HCT116 (cell line): ENCODE results near the gene NF1. TPM values are rescaled to one million over a fixed set of nuclear protein-coding genes. Genes with fewer than 3 reads are reported as not detected.

Experiments
- ATAC-seq: fragments of 200-7000 bp; cut with Tn5 transposase; 2 replicates; pipeline ENCODE4 v1.9.1; 2020; ENCODE audit warnings: mild to moderate bottlenecking, moderate library complexity
- BruUV-seq: library from RNA; stranded (reverse); fragments of 400-500 nt; replicated peaks from 2 replicates; lab custom pipeline; 2021; lab: Mats Ljungman, UMichigan
- CTCF ChIA-PET: fragments of 300-600 bp; sonication (Branson Sonifier 250); formaldehyde crosslinking; loops from one replicate; lab custom pipeline; 2021; ENCODE audit warnings: antibody characterized with exemption; lab: Charles Lee
- POLR2A ChIA-PET: fragments of 300-600, 350-600 bp; sonication (Branson Sonifier 250); formaldehyde crosslinking; loops from one replicate; lab custom pipeline; 2021; ENCODE audit warnings: antibody characterized with exemption; lab: Charles Lee
- RAD21 ChIA-PET, 2 experiments: fragments of 300-600 bp; sonication (Branson Sonifier 250); formaldehyde crosslinking; loops; one replicate each; lab custom pipeline; 2023; ENCODE audit warnings: low total read pairs in 2 of 2; ENCODE audit not compliant: uncharacterized antibody in 2 of 2, unreplicated experiment in 2 of 2, low non-redundant PET in 1 of 2; lab: Charles Lee
- DNase-seq: peaks from one replicate; pipeline ENCODE4 v3.0.0-alpha.2; 2010; ENCODE audit warnings: low read depth, low spot score
- H2AFZ ChIP-seq: fragments of 200-600 bp; shearing (Covaris generic), sonication (generic); 2 replicates; pipeline ENCODE4 v1.6.1; 2017; ENCODE audit warnings: low read depth, mixed run types, mixed read lengths, antibody characterized with exemption, low read length; ENCODE audit not compliant: poor library complexity, severe bottlenecking
- H3K27ac ChIP-seq: 2 replicates; pipeline ENCODE4 v1.5.1; 2012; ENCODE audit warnings: low read depth, low read length
- H3K27me3 ChIP-seq: fragments of 200-600 bp; sonication (generic); 2 replicates; pipeline ENCODE4 v1.6.1; 2016; ENCODE audit warnings: mixed run types, low read length, mixed read lengths; ENCODE audit not compliant: insufficient read depth
- H3K36me3 ChIP-seq, 2 experiments: fragments of 200-500 bp in 1 of 2; fragments of 200-600 bp in 1 of 2; sonication (Bioruptor generic) in 1 of 2; sonication (generic) in 1 of 2; 2 replicates each; pipeline versions ENCODE4 v1.5.1 to v1.6.1; 2014 to 2016; ENCODE audit warnings: low read length in 2 of 2, inconsistent platforms in 1 of 2, mixed read lengths in 1 of 2, mixed run types in 1 of 2; ENCODE audit not compliant: insufficient read depth in 2 of 2, control insufficient read depth in 1 of 2
- H3K4me1 ChIP-seq, 2 experiments: fragments of 200-600 bp in 1 of 2; sonication (generic) in 1 of 2; 2 replicates each; pipeline versions ENCODE4 v1.5.1 to v1.6.1; 2012 to 2017; ENCODE audit warnings: low read length in 2 of 2, inconsistent platforms in 1 of 2, mild to moderate bottlenecking in 1 of 2, mixed read lengths in 1 of 2, mixed run types in 1 of 2, moderate library complexity in 1 of 2; ENCODE audit not compliant: insufficient read depth in 2 of 2, control insufficient read depth in 1 of 2
- H3K4me2 ChIP-seq: fragments of 200-600 bp; sonication (generic); 2 replicates; pipeline ENCODE4 v1.6.1; 2017; ENCODE audit warnings: mixed run types, low read length, mixed read lengths
- H3K4me3 ChIP-seq, 2 experiments: fragments of 200-600 bp in 1 of 2; sonication (generic) in 1 of 2; replicated peaks in 1 of 2; 2 replicates each; pipeline ENCODE4 v1.5.1; 2011 to 2016; ENCODE audit warnings: low read length in 2 of 2, control low read depth in 1 of 2, low read depth in 1 of 2, mild to moderate bottlenecking in 1 of 2, mixed read lengths in 1 of 2, mixed run types in 1 of 2
- H3K79me2 ChIP-seq: fragments of 200-600 bp; sonication (generic); 2 replicates; pipeline ENCODE4 v1.6.1; 2017; ENCODE audit warnings: mild to moderate bottlenecking, mixed run types, low read length, moderate library complexity, mixed read lengths; ENCODE audit not compliant: insufficient read depth
- H3K9ac ChIP-seq: fragments of 200-600 bp; sonication (generic); 2 replicates; pipeline ENCODE4 v1.6.1; 2016; ENCODE audit warnings: low read length, mixed read lengths
- H3K9me2 ChIP-seq: fragments of 200-600 bp; sonication (generic), shearing (Covaris generic); 2 replicates; pipeline ENCODE4 v1.6.1; 2017; ENCODE audit warnings: mixed run types, mild to moderate bottlenecking, moderate library complexity; ENCODE audit not compliant: insufficient read depth
- H3K9me3 ChIP-seq, 2 experiments: fragments of 200-500 bp in 1 of 2; fragments of 200-600 bp in 1 of 2; sonication (Bioruptor generic) in 1 of 2; sonication (generic) in 1 of 2; 2 replicates each; pipeline ENCODE4 v1.6.1; 2014 to 2017; ENCODE audit warnings: low read length in 2 of 2, mixed read lengths in 2 of 2, inconsistent platforms in 1 of 2, low read depth in 1 of 2, mild to moderate bottlenecking in 1 of 2, mixed run types in 1 of 2, moderate library complexity in 1 of 2; ENCODE audit not compliant: control insufficient read depth in 1 of 2, insufficient read depth in 1 of 2
- H4K20me1 ChIP-seq: fragments of 200-600 bp; sonication (generic), shearing (Covaris generic); 2 replicates; pipeline ENCODE4 v1.6.1; 2017; ENCODE audit warnings: mixed run types, mild to moderate bottlenecking, moderate library complexity; ENCODE audit not compliant: insufficient read depth
- CEBPB ChIP-seq: IDR thresholded peaks from 2 replicates; pipeline ENCODE4 v1.6.1; 2012; ENCODE audit warnings: low read depth
- EGR1 ChIP-seq: IDR thresholded peaks from 2 replicates; pipeline ENCODE4 v1.6.1; 2012; ENCODE audit warnings: low read depth
- EZH2 ChIP-seq: fragments of 200-600 bp; sonication (generic); IDR thresholded peaks from 2 replicates; pipeline ENCODE4 v1.6.1; 2017; ENCODE audit warnings: antibody characterized with exemption, mixed run types
- FOSL1 ChIP-seq: IDR thresholded peaks from 2 replicates; pipeline ENCODE4 v1.6.1; 2012; ENCODE audit warnings: low read depth
- JUND ChIP-seq: IDR thresholded peaks from 2 replicates; pipeline ENCODE4 v1.6.1; 2012
- POLR2AphosphoS5 ChIP-seq: IDR thresholded peaks from 2 replicates; pipeline ENCODE4 v1.6.1; 2011; ENCODE audit warnings: mild to moderate bottlenecking, low read depth, low read length, moderate library complexity
- SIN3A ChIP-seq: IDR thresholded peaks from 2 replicates; pipeline ENCODE4 v1.6.1; 2012; ENCODE audit warnings: low read depth
- SP1 ChIP-seq: IDR thresholded peaks from 2 replicates; pipeline ENCODE4 v1.6.1; 2012; ENCODE audit warnings: low read depth
- SRF ChIP-seq: IDR thresholded peaks from 2 replicates; pipeline ENCODE4 v1.6.1; 2012; ENCODE audit warnings: low read depth
- TCF7L2 ChIP-seq: IDR thresholded peaks from 2 replicates; pipeline ENCODE4 v1.7.0; 2011; ENCODE audit warnings: borderline replicate concordance, inconsistent platforms; ENCODE audit not compliant: insufficient read depth, insufficient read length; ENCODE audit errors: extremely low read depth
- ZNF274 ChIP-seq: fragments of 200-500 bp; sonication (Bioruptor generic); IDR thresholded peaks from 2 replicates; pipeline ENCODE4 v1.6.1; 2014; ENCODE audit warnings: mild to moderate bottlenecking, low read depth, low read length, inconsistent platforms
- intact Hi-C: fragments of 100-400 bp; cut with micrococcal nuclease; formaldehyde crosslinking; loops from 2 replicates; pipeline ENCODE4 v1.10.0; 2022
- total RNA-seq: library from RNA; stranded (reverse); gene quantifications from one replicate; pipeline ENCODE4 v1.2.1, GENCODE V29; 2021; ENCODE audit not compliant: unreplicated experiment
- TF ChIP-seq, protein P1 (sequence below): IDR thresholded peaks from 2 replicates; pipeline ENCODE4 v1.6.1; 2012
- TF ChIP-seq, protein P2 (sequence below), 3 experiments: fragments of 200-600 bp in 1 of 3; sonication (generic) in 1 of 3; IDR thresholded peaks in 2 of 3; conservative IDR thresholded peaks in 1 of 3; 2 replicates each; pipeline ENCODE4 v1.5.1; 2012 to 2017; ENCODE audit warnings: low read depth in 2 of 3, low read length in 2 of 3, antibody characterized with exemption in 1 of 3, borderline replicate concordance in 1 of 3, control low read depth in 1 of 3, mild to moderate bottlenecking in 1 of 3, mixed read lengths in 1 of 3, mixed run types in 1 of 3, moderate library complexity in 1 of 3; ENCODE audit not compliant: insufficient read depth in 1 of 3
- TF ChIP-seq, protein P3 (sequence below): IDR thresholded peaks from 2 replicates; pipeline ENCODE4 v1.6.1; 2012; ENCODE audit warnings: low read depth

NF1 gene
- total RNA-seq, 1 experiment from 2014 or later = 20.8 TPM

DNA sequence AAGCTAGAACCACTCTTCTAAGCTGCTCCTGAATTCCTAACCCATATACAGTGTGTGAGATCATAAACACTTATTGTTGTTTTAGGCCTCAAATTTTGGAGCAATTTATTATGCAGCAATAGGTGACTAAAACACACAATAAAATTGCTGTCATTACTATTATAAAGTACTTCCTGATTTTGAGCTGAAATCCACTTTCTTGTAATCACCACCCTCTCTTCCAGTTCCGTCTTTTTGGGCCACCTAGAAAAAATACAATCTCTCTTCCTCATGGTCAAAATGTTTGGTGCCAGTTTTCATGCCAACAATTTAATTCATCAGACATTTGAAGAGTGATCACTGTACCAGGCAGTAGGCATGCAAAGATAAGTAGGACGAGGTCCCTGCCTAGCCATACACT, 43.3 kb upstream of the NF1 start:
- peaks cover 6 to 19% of the 10 kb centered on the region in 2 experiments; a peak in 3 of 4 replicates for H3K4me1 ChIP-seq
- H3K9me2 ChIP-seq = no peaks in the 10 kb centered on the region
- H3K36me3 ChIP-seq = no peaks in the 10 kb centered on the region
- no peak overlapping the region for H2AFZ ChIP-seq
- ATAC-seq (no peak), DNase-seq (no peak)
- TF ChIP-seq SIN3A = no peak
- TF ChIP-seq SRF = no peak
- TF ChIP-seq POLR2AphosphoS5 = no peak
- no peaks in the 10 kb centered on the region for H3K9me3 ChIP-seq
- RAD21 ChIA-PET = no interaction called here
- H3K4me2 ChIP-seq = peak overlapping the region; percentile 47
- intact Hi-C loops = no loop called here
- H3K9ac ChIP-seq = no peak overlapping the region
- no peaks in the 10 kb centered on the region for H3K27me3 ChIP-seq
- 0 out of 2 replicates have a peak overlapping the region, but pooled peaks have one; percentile 2 for H3K27ac ChIP-seq
- CTCF ChIA-PET = no interaction called here
- POLR2A ChIA-PET = no interaction called here
- no peak overlapping the region for H3K4me3 ChIP-seq
- no peaks in the 10 kb centered on the region for H4K20me1 ChIP-seq
- BruUV-seq = no TSS peak
- no peaks in the 10 kb centered on the region for H3K79me2 ChIP-seq

DNA sequence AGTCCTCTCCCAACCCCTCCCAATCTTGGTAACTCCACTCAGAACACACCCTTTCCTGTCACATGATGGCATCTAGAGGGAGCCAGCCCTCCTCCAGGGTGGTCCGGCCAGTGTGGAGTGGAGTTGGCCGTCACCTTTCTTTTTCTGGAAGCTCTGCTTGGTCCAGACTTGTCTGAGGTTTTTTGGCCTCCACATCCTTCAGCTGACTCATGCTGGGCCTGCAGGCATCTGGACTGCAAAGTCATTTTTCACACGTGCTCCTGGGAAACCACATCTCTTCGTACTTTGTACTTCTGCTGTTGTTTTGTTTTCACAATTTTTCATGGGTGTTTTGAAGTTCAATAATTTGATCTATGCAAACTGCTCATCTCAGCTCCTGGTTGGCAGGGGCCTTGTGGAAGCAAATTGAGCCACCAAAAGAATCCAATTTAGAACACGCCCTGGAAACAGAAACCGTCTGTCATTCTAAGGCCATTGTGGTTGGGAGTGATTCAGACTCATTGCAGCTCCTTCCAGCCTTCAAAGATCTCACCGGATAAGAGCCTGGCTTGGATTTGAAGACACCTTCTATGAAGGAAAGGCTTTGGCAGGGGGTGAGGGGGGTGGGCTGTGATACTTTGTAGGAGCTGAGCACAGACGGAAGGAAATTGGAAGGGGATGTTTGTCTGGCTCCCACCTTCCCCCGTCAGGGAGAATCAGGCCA, 42.4 kb upstream of the NF1 start:
- Histone ChIP-seq H3K79me2 (no peaks in the 10 kb centered on the region), H3K36me3 (no peaks in the 10 kb centered on the region), H3K4me2 (peak overlapping the region; percentile 47), H3K4me3 (no peak overlapping the region), H3K9ac (no peak overlapping the region), H3K9me3 (no peaks in the 10 kb centered on the region), H4K20me1 (no peaks in the 10 kb centered on the region), H3K27me3 (no peaks in the 10 kb centered on the region), H2AFZ (peak overlapping the region; percentile 75), H3K9me2 (no peaks in the 10 kb centered on the region), H3K4me1 (peaks cover 6 to 19% of the 10 kb centered on the region in 2 experiments; a peak in 3 of 4 replicates), H3K27ac (0 out of 2 replicates have a peak overlapping the region, but pooled peaks have one; percentile 2)
- DNase-seq (peak; percentile 42), ATAC-seq (peak; percentile 85)
- BruUV-seq = no TSS peak
- CTCF ChIA-PET = no interaction called here
- RAD21 ChIA-PET = no interaction called here
- POLR2A ChIA-PET = no interaction called here
- intact Hi-C loops = no loop called here
- TF ChIP-seq SIN3A (0 out of 2 replicates have a peak, but pooled peaks have one; percentile 23), JUND (peak; percentile 39; the same call in 1 of the 2 replicates), EZH2 (no peak), CEBPB (no peak), TCF7L2 (no peak), FOSL1 (peak; percentile 32; the same call in 1 of the 2 replicates), SP1 (no peak), EGR1 (no peak), SRF (no peak), ZNF274 (no peak), POLR2AphosphoS5 (no peak)
- TF ChIP-seq, protein P1, sequence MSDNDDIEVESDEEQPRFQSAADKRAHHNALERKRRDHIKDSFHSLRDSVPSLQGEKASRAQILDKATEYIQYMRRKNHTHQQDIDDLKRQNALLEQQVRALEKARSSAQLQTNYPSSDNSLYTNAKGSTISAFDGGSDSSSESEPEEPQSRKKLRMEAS = peak; percentile 76
- TF ChIP-seq, protein P2, sequence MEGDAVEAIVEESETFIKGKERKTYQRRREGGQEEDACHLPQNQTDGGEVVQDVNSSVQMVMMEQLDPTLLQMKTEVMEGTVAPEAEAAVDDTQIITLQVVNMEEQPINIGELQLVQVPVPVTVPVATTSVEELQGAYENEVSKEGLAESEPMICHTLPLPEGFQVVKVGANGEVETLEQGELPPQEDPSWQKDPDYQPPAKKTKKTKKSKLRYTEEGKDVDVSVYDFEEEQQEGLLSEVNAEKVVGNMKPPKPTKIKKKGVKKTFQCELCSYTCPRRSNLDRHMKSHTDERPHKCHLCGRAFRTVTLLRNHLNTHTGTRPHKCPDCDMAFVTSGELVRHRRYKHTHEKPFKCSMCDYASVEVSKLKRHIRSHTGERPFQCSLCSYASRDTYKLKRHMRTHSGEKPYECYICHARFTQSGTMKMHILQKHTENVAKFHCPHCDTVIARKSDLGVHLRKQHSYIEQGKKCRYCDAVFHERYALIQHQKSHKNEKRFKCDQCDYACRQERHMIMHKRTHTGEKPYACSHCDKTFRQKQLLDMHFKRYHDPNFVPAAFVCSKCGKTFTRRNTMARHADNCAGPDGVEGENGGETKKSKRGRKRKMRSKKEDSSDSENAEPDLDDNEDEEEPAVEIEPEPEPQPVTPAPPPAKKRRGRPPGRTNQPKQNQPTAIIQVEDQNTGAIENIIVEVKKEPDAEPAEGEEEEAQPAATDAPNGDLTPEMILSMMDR (IDR thresholded peaks at IDR 0.05 in 2 of 3, conservative IDR thresholded peaks at IDR 0.05 in 1 of 3; ENCODE audit: borderline replicate concordance in 1 of 3, insufficient read depth in 1 of 3, low read depth in 2 of 3, low read length in 2 of 3) = no peak
- TF ChIP-seq, protein P3, sequence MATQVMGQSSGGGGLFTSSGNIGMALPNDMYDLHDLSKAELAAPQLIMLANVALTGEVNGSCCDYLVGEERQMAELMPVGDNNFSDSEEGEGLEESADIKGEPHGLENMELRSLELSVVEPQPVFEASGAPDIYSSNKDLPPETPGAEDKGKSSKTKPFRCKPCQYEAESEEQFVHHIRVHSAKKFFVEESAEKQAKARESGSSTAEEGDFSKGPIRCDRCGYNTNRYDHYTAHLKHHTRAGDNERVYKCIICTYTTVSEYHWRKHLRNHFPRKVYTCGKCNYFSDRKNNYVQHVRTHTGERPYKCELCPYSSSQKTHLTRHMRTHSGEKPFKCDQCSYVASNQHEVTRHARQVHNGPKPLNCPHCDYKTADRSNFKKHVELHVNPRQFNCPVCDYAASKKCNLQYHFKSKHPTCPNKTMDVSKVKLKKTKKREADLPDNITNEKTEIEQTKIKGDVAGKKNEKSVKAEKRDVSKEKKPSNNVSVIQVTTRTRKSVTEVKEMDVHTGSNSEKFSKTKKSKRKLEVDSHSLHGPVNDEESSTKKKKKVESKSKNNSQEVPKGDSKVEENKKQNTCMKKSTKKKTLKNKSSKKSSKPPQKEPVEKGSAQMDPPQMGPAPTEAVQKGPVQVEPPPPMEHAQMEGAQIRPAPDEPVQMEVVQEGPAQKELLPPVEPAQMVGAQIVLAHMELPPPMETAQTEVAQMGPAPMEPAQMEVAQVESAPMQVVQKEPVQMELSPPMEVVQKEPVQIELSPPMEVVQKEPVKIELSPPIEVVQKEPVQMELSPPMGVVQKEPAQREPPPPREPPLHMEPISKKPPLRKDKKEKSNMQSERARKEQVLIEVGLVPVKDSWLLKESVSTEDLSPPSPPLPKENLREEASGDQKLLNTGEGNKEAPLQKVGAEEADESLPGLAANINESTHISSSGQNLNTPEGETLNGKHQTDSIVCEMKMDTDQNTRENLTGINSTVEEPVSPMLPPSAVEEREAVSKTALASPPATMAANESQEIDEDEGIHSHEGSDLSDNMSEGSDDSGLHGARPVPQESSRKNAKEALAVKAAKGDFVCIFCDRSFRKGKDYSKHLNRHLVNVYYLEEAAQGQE = no peak
